ENCODE data around the gene ATG16L1. TPM values are rescaled to one million over a fixed set of nuclear protein-coding genes. Genes with fewer than 3 reads are reported as not detected.
A peak's percentile ranks its signal among the peaks of the same experiment; 100 is the strongest.

Gene ATG16L1
- total RNA-seq, 1 donor = 11.3 TPM

DNA sequence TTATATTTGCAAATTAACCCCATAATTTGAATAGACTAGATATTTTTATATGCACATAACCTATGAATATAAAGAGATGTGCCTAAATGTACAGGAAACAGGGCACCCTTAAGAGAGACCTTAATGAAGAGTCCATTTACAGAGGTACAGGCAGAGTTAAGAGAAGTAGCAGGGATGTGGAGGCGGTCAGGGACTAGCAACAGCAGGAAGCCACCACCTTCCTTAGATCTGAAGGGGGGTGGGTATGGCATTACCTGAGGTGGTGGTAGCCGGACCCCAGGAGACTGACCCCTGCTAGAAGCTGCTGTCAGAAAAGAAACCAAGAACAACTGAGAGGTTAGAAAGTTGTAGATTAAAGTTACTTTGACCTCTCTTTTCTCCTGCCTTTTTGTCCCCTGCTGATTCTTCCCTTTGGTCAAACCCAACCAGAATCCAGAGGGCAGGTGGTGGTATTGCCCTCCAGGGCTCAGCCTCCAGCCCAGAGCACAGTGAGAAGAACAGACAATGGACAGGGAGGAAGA is 24.9 kb upstream of the ATG16L1 start:
- DNase-seq (ENCODE audit: low read depth in 2 of 3, low spot score in 2 of 3) = no peak

DNA sequence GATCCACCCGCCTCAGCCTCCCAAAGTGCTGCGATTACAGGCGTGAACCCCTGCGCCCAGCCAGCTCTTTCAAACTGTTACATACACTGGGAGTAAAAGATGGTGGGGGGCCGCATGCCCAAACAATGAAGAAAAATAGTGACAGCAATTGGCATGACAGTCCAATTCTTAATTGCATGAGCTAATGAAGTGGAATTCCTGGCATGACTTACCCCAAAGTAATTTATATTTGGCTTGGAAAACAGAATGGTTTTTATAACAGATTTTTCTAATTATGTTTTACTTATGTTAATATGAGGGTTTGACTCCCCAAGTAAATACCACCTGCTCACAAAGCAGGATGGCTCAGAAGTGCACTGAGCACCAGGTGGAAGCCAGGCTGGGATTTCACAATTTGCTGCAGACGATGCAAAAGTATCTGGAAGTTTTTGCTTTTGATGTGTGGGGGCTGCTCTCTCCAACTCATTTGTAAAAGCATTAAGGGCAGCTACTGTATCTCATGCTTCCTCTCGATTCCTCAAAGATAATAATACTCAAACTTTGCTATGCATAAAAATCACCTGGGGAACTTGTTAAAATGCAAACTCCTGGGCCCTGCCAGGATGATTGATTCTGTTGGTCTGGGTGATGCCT is 24.0 kb upstream of the ATG16L1 start:
- no peak for DNase-seq (ENCODE audit: low read depth in 2 of 3, low spot score in 2 of 3)

GRCh38 chr2:233228376-233228775 is 23.1 kb upstream of the ATG16L1 start:
- DNase-seq (ENCODE audit: low read depth in 2 of 3, low spot score in 2 of 3) = no peak

GRCh38 chr2:233233618-233234230 is 17.7 kb upstream of the ATG16L1 start:
- no peak for DNase-seq (ENCODE audit: low read depth in 2 of 3, low spot score in 2 of 3)

- DNase-seq (ENCODE audit: low read depth in 2 of 3, low spot score in 2 of 3) = no peak
These were observed 17.2 kb upstream of the ATG16L1 start for GRCh38 chr2:233234264-233234663.

DNA sequence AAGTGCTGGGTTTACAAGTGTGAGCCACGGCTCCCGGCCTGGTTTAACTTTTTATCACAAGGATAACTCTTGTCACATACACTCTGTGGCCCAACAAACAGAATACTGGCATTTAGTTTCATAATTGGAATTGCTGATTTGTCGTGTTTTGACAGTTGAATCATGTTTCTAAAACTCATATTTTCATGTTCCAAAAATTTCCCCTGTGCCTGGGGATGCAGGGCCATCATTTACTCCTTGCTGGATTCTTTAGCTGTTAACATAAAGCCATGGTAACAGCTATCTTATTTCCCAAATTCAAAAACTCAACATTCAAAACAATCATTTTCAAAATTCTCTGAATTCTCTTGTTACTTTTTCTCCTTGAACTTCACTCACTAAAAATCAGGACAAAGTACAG is 16.5 kb upstream of the ATG16L1 start:
- no peak for DNase-seq (ENCODE audit: low read depth in 2 of 3, low spot score in 2 of 3)

GRCh38 chr2:233235977-233236376 is 15.5 kb upstream of the ATG16L1 start:
- no peak for DNase-seq (ENCODE audit: low read depth in 2 of 3, low spot score in 2 of 3)

- no peak for DNase-seq (ENCODE audit: low read depth in 2 of 3, low spot score in 2 of 3)
These were observed 14.5 kb upstream of the ATG16L1 start for GRCh38 chr2:233236820-233237589.

DNA sequence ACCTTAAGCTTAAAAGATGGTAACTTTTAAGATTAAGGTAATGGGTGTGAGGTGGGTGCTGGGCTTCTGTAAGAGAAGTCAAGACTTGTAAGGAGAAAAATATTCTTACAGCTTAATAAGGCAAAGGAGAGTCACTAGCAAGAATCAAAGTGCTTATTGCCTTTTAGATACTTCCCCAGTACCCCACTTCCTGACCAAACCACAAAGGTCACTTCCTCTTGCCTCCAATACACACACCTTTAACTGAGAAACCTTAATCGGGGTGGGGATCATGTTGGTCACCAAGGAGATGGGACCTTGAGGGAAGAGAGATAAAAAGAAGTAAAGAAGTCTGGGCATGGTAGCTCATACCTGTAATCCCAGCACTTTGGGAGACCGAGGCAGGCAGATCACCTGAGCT is 10.6 kb upstream of the ATG16L1 start:
- DNase-seq (ENCODE audit: low read depth in 2 of 3, low spot score in 2 of 3) = no peak

- no peak for DNase-seq (ENCODE audit: low read depth in 2 of 3, low spot score in 2 of 3)
These were observed 9.7 kb upstream of the ATG16L1 start for GRCh38 chr2:233241803-233242202.

- DNase-seq (ENCODE audit: low read depth in 2 of 3, low spot score in 2 of 3) = peak in 2 of 3 donors; percentile 54 to 67
These were observed 9.1 kb upstream of the ATG16L1 start for GRCh38 chr2:233242231-233242927.

DNA sequence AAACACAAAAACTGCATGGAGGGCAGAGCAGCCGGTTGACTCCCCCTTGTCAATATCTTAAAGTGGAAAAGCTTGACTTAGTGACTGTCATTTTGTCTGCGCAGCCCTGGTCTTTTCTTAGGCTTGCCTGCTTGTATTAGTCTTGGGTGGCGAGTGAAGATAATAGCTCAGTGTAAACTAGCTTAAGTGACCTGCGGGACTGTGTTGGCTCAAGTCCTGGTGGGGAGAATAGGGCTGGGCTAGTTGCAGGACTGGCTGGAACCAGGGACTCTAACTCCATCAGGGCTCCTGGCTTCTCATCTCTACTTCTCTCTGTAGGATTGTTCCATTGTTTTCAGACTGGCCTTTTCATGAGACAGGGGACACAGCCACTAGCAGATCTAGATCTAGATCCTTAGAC is 8.1 kb upstream of the ATG16L1 start:
- no peak for DNase-seq (ENCODE audit: low read depth in 2 of 3, low spot score in 2 of 3)

DNA sequence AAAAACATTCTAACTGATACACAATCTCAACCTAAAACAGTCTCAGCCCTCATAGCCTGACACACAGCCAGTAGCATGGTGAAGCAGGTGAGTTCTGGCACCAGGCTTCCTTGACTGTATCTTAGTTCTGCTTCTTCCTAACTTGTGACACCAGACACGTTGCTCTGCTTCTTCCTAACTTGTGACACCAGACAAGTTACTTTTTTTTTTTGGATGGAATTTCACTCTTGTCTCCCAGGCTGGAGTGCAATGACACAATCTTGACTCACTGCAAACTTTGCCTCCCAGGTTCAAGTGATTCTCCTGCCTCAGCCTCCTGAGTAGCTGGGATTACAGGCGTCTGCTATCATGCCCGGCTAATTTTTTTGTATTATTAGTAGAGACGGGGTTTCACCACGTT is 6.7 kb upstream of the ATG16L1 start:
- DNase-seq (ENCODE audit: low read depth in 2 of 3, low spot score in 2 of 3) = no peak

GRCh38 chr2:233245406-233245805 is 6.1 kb upstream of the ATG16L1 start:
- no peak for DNase-seq (ENCODE audit: low read depth in 2 of 3, low spot score in 2 of 3)

DNA sequence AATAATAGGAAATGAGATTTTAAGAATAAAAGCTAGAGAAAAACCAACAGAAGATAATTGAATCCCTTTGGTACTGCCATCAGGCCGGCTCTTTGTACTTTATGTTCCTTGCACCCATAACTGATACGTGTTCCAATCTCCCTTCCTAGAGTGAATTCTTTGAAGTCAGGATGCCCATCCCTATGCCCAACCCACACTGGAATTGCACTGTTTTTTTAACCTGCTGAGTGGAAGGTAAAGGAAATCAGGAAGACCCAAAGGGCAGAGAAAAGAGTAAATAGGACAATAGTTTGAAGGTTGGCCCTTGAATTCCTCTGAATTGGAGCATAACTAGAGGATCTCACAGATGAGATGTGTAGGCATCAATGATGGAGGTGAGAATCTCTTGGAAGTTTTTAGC is 4.4 kb upstream of the ATG16L1 start:
- DNase-seq (ENCODE audit: low read depth in 2 of 3, low spot score in 2 of 3) = no peak

GRCh38 chr2:233247744-233248143 is 3.7 kb upstream of the ATG16L1 start:
- DNase-seq (ENCODE audit: low read depth in 2 of 3, low spot score in 2 of 3) = peak in 1 of 3 donors; percentile 46

- peak in 2 of 3 donors; percentile 37 to 67 for DNase-seq (ENCODE audit: low read depth in 2 of 3, low spot score in 2 of 3)
These were observed 2.5 kb upstream of the ATG16L1 start for GRCh38 chr2:233248999-233249398.

DNA sequence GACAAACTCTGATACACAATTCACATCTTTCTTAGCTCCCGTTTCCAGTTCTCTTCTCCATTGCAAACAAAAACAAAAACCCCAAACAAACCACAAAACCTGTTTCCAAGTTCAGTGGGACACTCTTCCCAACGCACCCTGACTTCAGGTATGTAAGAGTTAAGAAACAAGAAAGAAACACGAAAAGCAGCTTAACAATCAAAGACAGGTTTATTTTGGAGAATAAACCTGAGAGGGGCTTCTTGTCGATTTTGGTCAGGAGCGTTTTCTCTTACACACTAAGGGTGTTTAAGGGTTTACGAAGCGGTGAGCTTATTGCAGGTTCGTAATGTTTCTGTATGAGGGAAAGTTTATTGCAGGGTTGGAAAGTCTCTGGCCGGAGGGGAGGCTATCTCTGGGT is 905 bp upstream of the ATG16L1 start:
- no peak for DNase-seq (ENCODE audit: low read depth in 2 of 3, low spot score in 2 of 3)

GRCh38 chr2:233250985-233251305 is 528 bp upstream of the ATG16L1 start:
- no peak for DNase-seq (ENCODE audit: low read depth in 2 of 3, low spot score in 2 of 3)

DNA sequence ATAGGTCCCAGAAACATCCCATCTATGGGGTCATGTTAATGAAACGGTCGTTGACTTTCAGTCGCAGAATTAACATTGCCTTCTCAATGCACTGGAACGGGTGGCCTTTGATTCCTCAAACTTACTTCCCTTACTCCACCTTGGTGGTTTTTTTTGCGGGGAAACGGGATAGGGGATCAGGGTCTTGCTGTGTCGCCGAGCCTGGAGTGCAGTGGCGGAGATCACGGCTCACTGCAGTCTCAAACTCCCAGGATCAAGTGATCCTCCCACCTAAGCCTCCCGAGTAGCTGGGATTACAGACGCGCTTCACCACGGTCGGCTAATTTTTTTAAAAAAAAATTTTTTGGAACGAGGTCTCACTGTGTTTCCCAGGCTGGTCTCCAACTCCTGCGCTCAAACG is 754 bp downstream of the ATG16L1 start:
- DNase-seq (ENCODE audit: low read depth in 2 of 3, low spot score in 2 of 3) = no peak

GRCh38 chr2:233255151-233255550 is 3.7 kb downstream of the ATG16L1 start:
- no peak for DNase-seq (ENCODE audit: low read depth in 2 of 3, low spot score in 2 of 3)

Measured in hematopoietic multipotent progenitor cell (in vitro differentiated cells).